HG02885 (cell line): ENCODE measurements around the gene TC2N.

ENCODE experiments used
- ATAC-seq: cut with Tn5 transposase; IDR thresholded peaks from one replicate; pipeline ENCODE4 v1.9.1; 2021; ENCODE audit warnings: mild to moderate bottlenecking; ENCODE audit not compliant: unreplicated experiment, poor library complexity

TC2N gene

GRCh38 chr14:91731018-91731417 is 136.3 kb downstream of the TC2N start:
- ATAC-seq = no peak

GRCh38 chr14:91729756-91730155 is 137.6 kb downstream of the TC2N start:
- ATAC-seq = no peak
